Endothelial cell of umbilical vein (primary cell): Measurements from ENCODE around the gene PCDH9.

Experiments
- CTCF ChIP-seq, 2 donors: IDR thresholded peaks; 1 replicate in 1 of 2; 2 replicates in 1 of 2; pipeline ENCODE4 v1.5.1; 2011; ENCODE audit warnings: low read length in 2 of 2, mild to moderate bottlenecking in 2 of 2, moderate library complexity in 2 of 2, control low read depth in 1 of 2, inconsistent platforms in 1 of 2, low read depth in 1 of 2; ENCODE audit not compliant: insufficient read depth in 1 of 2; ENCODE audit errors: extremely low read depth in 1 of 2
- EZH2 ChIP-seq: IDR thresholded peaks from 2 replicates; pipeline ENCODE4 v1.6.1; 2012; ENCODE audit warnings: borderline replicate concordance, low read depth, mild to moderate bottlenecking, moderate library complexity, low read length, inconsistent platforms; ENCODE audit not compliant: severe bottlenecking
- FOS ChIP-seq: IDR thresholded peaks from 2 replicates; pipeline ENCODE4 v1.6.1; 2011; ENCODE audit warnings: mild to moderate bottlenecking, low read length, moderate library complexity, borderline replicate concordance; ENCODE audit not compliant: insufficient read depth
- GATA2 ChIP-seq: IDR thresholded peaks from 2 replicates; pipeline ENCODE4 v1.7.0; 2011; ENCODE audit warnings: low read depth, mild to moderate bottlenecking, moderate library complexity, mixed read lengths, low read length; ENCODE audit not compliant: insufficient read length, insufficient read depth
- POLR2A ChIP-seq: IDR thresholded peaks from 2 replicates; pipeline ENCODE4 v1.6.1; 2012; ENCODE audit warnings: low read depth, mild to moderate bottlenecking, control low read depth, low read length
- POLR2AphosphoS5 ChIP-seq: IDR thresholded peaks from 2 replicates; pipeline ENCODE4 v1.6.1; 2012; ENCODE audit warnings: low read depth, mild to moderate bottlenecking, control low read depth, low read length, moderate library complexity; ENCODE audit not compliant: insufficient read depth
- TF ChIP-seq, protein P1 (sequence below): IDR thresholded peaks from 2 replicates; pipeline ENCODE4 v1.6.1; 2011; ENCODE audit not compliant: insufficient read depth, insufficient read length

DNA sequence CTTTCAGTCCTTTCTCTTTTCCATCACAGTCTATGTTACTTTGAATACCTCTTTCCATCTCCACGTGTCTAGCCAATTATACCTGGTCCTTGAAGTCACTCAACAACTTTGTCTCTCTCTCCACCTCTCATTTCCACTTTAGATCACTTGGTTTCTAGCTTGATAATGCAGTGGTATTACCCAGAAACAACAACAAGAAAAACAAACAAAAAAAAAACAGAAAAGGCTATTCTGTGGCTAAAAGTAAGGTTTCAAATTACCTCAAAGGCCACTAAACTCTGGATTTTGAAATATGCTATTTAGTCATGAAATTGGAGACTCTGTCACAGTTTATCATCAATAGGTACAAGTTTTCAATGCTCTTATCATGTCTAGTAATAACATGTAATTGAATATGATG, 184.8 kb downstream of the PCDH9 start:
- TF ChIP-seq POLR2AphosphoS5 (no peak), POLR2A (no peak), GATA2 (no peak), FOS (no peak), CTCF (IDR thresholded peaks at IDR 0.05; ENCODE audit: extremely low read depth in 1 of 2, insufficient read depth in 1 of 2, low read depth in 1 of 2, low read length in 2 of 2) (no peak), EZH2 (no peak)
- TF ChIP-seq, protein P1, sequence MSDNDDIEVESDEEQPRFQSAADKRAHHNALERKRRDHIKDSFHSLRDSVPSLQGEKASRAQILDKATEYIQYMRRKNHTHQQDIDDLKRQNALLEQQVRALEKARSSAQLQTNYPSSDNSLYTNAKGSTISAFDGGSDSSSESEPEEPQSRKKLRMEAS: no peak
